H1 (cell line): ENCODE data around the gene SDHAF2. TPM values are rescaled to one million over a fixed set of nuclear protein-coding genes. Genes with fewer than 3 reads are reported as not detected.

Source experiments
- CTCF ChIA-PET: fragments of 300-600 bp; sonication (Branson Sonifier 250); formaldehyde crosslinking; loops from one replicate; lab custom pipeline; 2021; ENCODE audit not compliant: partially characterized antibody; lab: Charles Lee
- POLR2A ChIA-PET: fragments of 300-600 bp; sonication (Branson Sonifier 250); formaldehyde crosslinking; loops from one replicate; lab custom pipeline; 2021; ENCODE audit warnings: inconsistent platforms; ENCODE audit not compliant: partially characterized antibody; lab: Charles Lee
- DNase-seq, 2 experiments: peaks; one replicate each; pipeline versions ENCODE4 v3.0.0 to v3.0.0-alpha.2; 2010 to 2022; ENCODE audit warnings: low spot score in 2 of 2, low read depth in 1 of 2, mixed read lengths in 1 of 2
- FAIRE-seq: peaks from 2 replicates; lab custom pipeline; 2011; peaks lifted over from hg19 to GRCh38; lab: Jason Lieb, UNC
- H2AFZ ChIP-seq: 2 replicates; pipeline ENCODE4 v1.8.1; 2012; ENCODE audit warnings: low read length, inconsistent platforms
- H2AK5ac ChIP-seq: 2 replicates; pipeline ENCODE4 v1.6.1; 2013; ENCODE audit warnings: low read depth, low read length
- H2BK120ac ChIP-seq: replicated peaks from 2 replicates; pipeline ENCODE3; 2013; ENCODE audit warnings: low read depth, low read length, inconsistent platforms
- H2BK12ac ChIP-seq: 2 replicates; pipeline ENCODE4 v1.6.1; 2013; ENCODE audit warnings: low read depth, low read length
- H2BK15ac ChIP-seq: 2 replicates; pipeline ENCODE4 v1.6.1; 2013; ENCODE audit warnings: low read length
- H2BK20ac ChIP-seq: 2 replicates; pipeline ENCODE4 v1.6.1; 2013; ENCODE audit warnings: low read length
- H2BK5ac ChIP-seq: 2 replicates; pipeline ENCODE4 v1.6.1; 2013; ENCODE audit warnings: low read depth, low read length
- H3K14ac ChIP-seq: 2 replicates; pipeline ENCODE4 v1.6.1; 2013; ENCODE audit warnings: inconsistent platforms; ENCODE audit not compliant: insufficient read length
- H3K18ac ChIP-seq: 2 replicates; pipeline ENCODE4 v1.6.1; 2013; ENCODE audit warnings: low read length; ENCODE audit errors: extremely low read depth
- H3K23ac ChIP-seq: 2 replicates; pipeline ENCODE4 v1.6.1; 2013; ENCODE audit warnings: inconsistent platforms; ENCODE audit not compliant: insufficient read length
- H3K23me2 ChIP-seq: 2 replicates; pipeline ENCODE4 v1.6.1; 2013; ENCODE audit warnings: low read depth, low read length
- H3K27ac ChIP-seq: 2 replicates; pipeline ENCODE4 v1.6.1; 2011; ENCODE audit warnings: low read depth, low read length, inconsistent platforms
- H3K27me3 ChIP-seq, 4 experiments: replicated peaks in 1 of 4; 1 replicate in 1 of 4; 2 replicates in 3 of 4; pipeline versions ENCODE4 v1.6.1 to v1.8.1; 2011 to 2013; ENCODE audit warnings: low read length in 3 of 4, mild to moderate bottlenecking in 3 of 4, inconsistent platforms in 2 of 4, mixed read lengths in 2 of 4, moderate library complexity in 1 of 4; ENCODE audit not compliant: control insufficient read depth in 3 of 4, insufficient read depth in 3 of 4; ENCODE audit errors: extremely low read depth in 1 of 4
- H3K36me3 ChIP-seq, 4 experiments: 2 replicates each; pipeline versions ENCODE4 v1.6.1 to v1.8.1; 2011 to 2013; ENCODE audit warnings: mild to moderate bottlenecking in 4 of 4, low read length in 3 of 4, moderate library complexity in 2 of 4, control low read depth in 1 of 4, inconsistent platforms in 1 of 4; ENCODE audit not compliant: insufficient read depth in 4 of 4, control insufficient read depth in 2 of 4
- H3K4ac ChIP-seq: replicated peaks from 2 replicates; pipeline ENCODE3; 2013; ENCODE audit warnings: low read length, low read depth, mixed read lengths, inconsistent platforms; ENCODE audit not compliant: insufficient read length
- H3K4me1 ChIP-seq, 4 experiments: replicated peaks in 1 of 4; 1 replicate in 1 of 4; 2 replicates in 3 of 4; pipeline versions ENCODE4 v1.6.1 to v1.8.1; 2011 to 2013; ENCODE audit warnings: low read length in 3 of 4, inconsistent platforms in 2 of 4, mixed read lengths in 1 of 4; ENCODE audit not compliant: insufficient read depth in 4 of 4, control insufficient read depth in 3 of 4
- H3K4me2 ChIP-seq, 2 experiments: 2 replicates each; pipeline versions ENCODE4 v1.6.1 to v1.8.1; 2011 to 2013; ENCODE audit warnings: low read depth in 2 of 2, low read length in 2 of 2, control low read depth in 1 of 2, inconsistent platforms in 1 of 2, mild to moderate bottlenecking in 1 of 2; ENCODE audit not compliant: insufficient read depth in 1 of 2
- H3K4me3 ChIP-seq, 4 experiments: fragments of 200-600, 300-600 bp in 1 of 4; sonication (generic), shearing (Covaris generic), sonication (Bioruptor Twin) in 1 of 4; 2 replicates each; pipeline versions ENCODE4 v1.5.1 to v1.8.1; 2011 to 2016; ENCODE audit warnings: low read length in 4 of 4, low read depth in 3 of 4, control low read depth in 2 of 4, inconsistent platforms in 2 of 4, mild to moderate bottlenecking in 2 of 4, mixed read lengths in 1 of 4, moderate library complexity in 1 of 4; ENCODE audit not compliant: insufficient read depth in 2 of 4; ENCODE audit errors: extremely low read depth in 1 of 4
- H3K56ac ChIP-seq: replicated peaks from 2 replicates; pipeline ENCODE3; 2013; ENCODE audit warnings: low read depth, mild to moderate bottlenecking, mixed read lengths, low read length, inconsistent platforms; ENCODE audit not compliant: insufficient read length
- H3K79me1 ChIP-seq: 2 replicates; pipeline ENCODE4 v1.6.1; 2013; ENCODE audit warnings: low read depth, low read length, control low read depth
- H3K79me2 ChIP-seq, 2 experiments: 2 replicates each; pipeline versions ENCODE4 v1.6.1 to v1.8.1; 2012 to 2013; ENCODE audit warnings: low read length in 2 of 2, mild to moderate bottlenecking in 2 of 2, inconsistent platforms in 1 of 2; ENCODE audit not compliant: insufficient read depth in 2 of 2, control insufficient read depth in 1 of 2
- H3K9ac ChIP-seq, 4 experiments: replicated peaks in 1 of 4; 1 replicate in 1 of 4; 2 replicates in 3 of 4; pipeline versions ENCODE4 v1.6.1 to v1.8.1; 2011 to 2013; ENCODE audit warnings: low read depth in 3 of 4, low read length in 3 of 4, control low read depth in 2 of 4, mild to moderate bottlenecking in 2 of 4, moderate library complexity in 2 of 4, inconsistent platforms in 1 of 4; ENCODE audit errors: extremely low read depth in 1 of 4
- H3K9me3 ChIP-seq, 2 experiments: 2 replicates each; pipeline versions ENCODE4 v1.6.1 to v1.8.1; 2012 to 2013; ENCODE audit warnings: mild to moderate bottlenecking in 2 of 2, moderate library complexity in 2 of 2, control low read depth in 1 of 2, inconsistent platforms in 1 of 2, low read depth in 1 of 2, low read length in 1 of 2, mixed read lengths in 1 of 2; ENCODE audit not compliant: insufficient read depth in 2 of 2
- H4K20me1 ChIP-seq, 2 experiments: replicated peaks in 1 of 2; 2 replicates each; pipeline versions ENCODE3 to v1.8.1; 2011 to 2013; ENCODE audit warnings: inconsistent platforms in 2 of 2, low read length in 2 of 2, mild to moderate bottlenecking in 1 of 2; ENCODE audit not compliant: insufficient read depth in 2 of 2, control insufficient read depth in 1 of 2
- H4K5ac ChIP-seq: 2 replicates; pipeline ENCODE4 v1.6.1; 2013; ENCODE audit warnings: low read length, low read depth, mixed read lengths, inconsistent platforms; ENCODE audit not compliant: insufficient read length
- H4K8ac ChIP-seq: 2 replicates; pipeline ENCODE4 v1.8.0; 2013; ENCODE audit warnings: mild to moderate bottlenecking, moderate library complexity, low read length, inconsistent platforms; ENCODE audit not compliant: insufficient read depth; ENCODE audit errors: extremely low read depth
- H4K91ac ChIP-seq: replicated peaks from 2 replicates; pipeline ENCODE3; 2013; ENCODE audit warnings: low read length, mixed read lengths, inconsistent platforms; ENCODE audit not compliant: insufficient read length
- MAFK ChIP-seq: IDR thresholded peaks from 2 replicates; pipeline ENCODE4 v1.6.1; 2012; ENCODE audit warnings: low read depth, mild to moderate bottlenecking, improper control_type of control experiment, low read length
- SIX5 ChIP-seq: IDR thresholded peaks from 2 replicates; pipeline ENCODE4 v1.6.1; 2011; ENCODE audit warnings: mild to moderate bottlenecking, low read depth, low read length
- WGBS, 2 experiments: shearing (Covaris generic) in 1 of 2; methylation state at CpG; one replicate each; pipeline versions ENCODE4 v1.1.6 to v1.1.7; 2013 to 2015; ENCODE audit warnings: low lambda C conversion rate in 2 of 2, mixed read lengths in 2 of 2, inconsistent platforms in 1 of 2, low coverage in 1 of 2, missing lambda C conversion rate in 1 of 2; ENCODE audit not compliant: insufficient replicate concordance in 2 of 2, insufficient coverage in 1 of 2, insufficient read length in 1 of 2; ENCODE audit errors: extremely low coverage in 1 of 2, missing lambda C conversion rate in 1 of 2; 5-methylcytosine and 5-hydroxymethylcytosine counted together
- polyA plus RNA-seq, 7 experiments: library from polyadenylated mRNA; depleted of rRNA in 3 of 7; stranded (reverse) in 5 of 7; unstranded in 2 of 7; fragments of >200 nt in 5 of 7; fragments of 200-250 nt in 2 of 7; gene quantifications; 1 replicate in 5 of 7; 2 replicates in 1 of 7; 4 replicates in 1 of 7; pipeline versions ENCODE4 v1.2.1 to v1.2.3, GENCODE V29; 2011 to 2013; ENCODE audit warnings: missing spikeins in 2 of 7, mixed read lengths in 2 of 7
- total RNA-seq: library from RNA; stranded (reverse); fragmentation: NEBNext Ultra II Directional; extraction: Animal tissue kit (Norgen Biotek cat#: 25700); gene quantifications from 2 replicates; pipeline ENCODE4 v1.2.1, GENCODE V29; 2021

SDHAF2 gene
- total and polyA plus RNA-seq, 2 of the 8 experiments (the other 6 are each of a cell fraction or from before 2014, with no cell fraction given) = 41.0 to 114 TPM

GRCh38 chr11:61422226-61422625 is 7.7 kb upstream of the SDHAF2 start:
- no peak overlapping the region for H2BK12ac ChIP-seq
- H3K4me1 ChIP-seq = no peaks in the 10 kb centered on the region
- H3K23ac ChIP-seq = no peak overlapping the region
- H3K79me1 ChIP-seq = peaks cover 12% of the 10 kb centered on the region
- H2BK5ac ChIP-seq = no peak overlapping the region
- H3K14ac ChIP-seq = no peak overlapping the region
- no peak overlapping the region for H3K9ac ChIP-seq
- no peak overlapping the region for H2AFZ ChIP-seq
- peaks cover 8 to 16% of the 10 kb centered on the region in 2 experiments for H4K20me1 ChIP-seq
- H3K4me2 ChIP-seq = no peak overlapping the region
- H4K91ac ChIP-seq = no peak overlapping the region
- no peak overlapping the region for H2BK20ac ChIP-seq
- H3K27ac ChIP-seq = no peak overlapping the region
- no peak for DNase-seq
- H3K4ac ChIP-seq = no peak overlapping the region
- H3K18ac ChIP-seq = no peak overlapping the region
- H3K27me3 ChIP-seq = no peaks in the 10 kb centered on the region
- H4K8ac ChIP-seq = no peak overlapping the region
- H3K36me3 ChIP-seq = peaks cover 47 to 90% (median 75%) of the 10 kb centered on the region in 4 experiments
- H3K79me2 ChIP-seq = peaks cover 4 to 69% of the 10 kb centered on the region in 2 experiments; a peak in 3 of 4 replicates
- no peak overlapping the region for H3K56ac ChIP-seq
- WGBS, 2 experiments = 92% methylated on average over 3 of the region's 3 CpGs; no CpG with 5 or more reads in 1 of the 2 experiments
- no peak overlapping the region for H2BK15ac ChIP-seq
- CTCF ChIA-PET = interaction anchor here (0.7 to 1.4 kb wide), 3 partner anchors 37 to 205 kb away, joined by 3 to 5 read pairs (median 3); no protein-coding TSS in a partner anchor
- H3K23me2 ChIP-seq = no peaks in the 10 kb centered on the region
- FAIRE-seq = no peak
- H3K9me3 ChIP-seq = no peaks in the 10 kb centered on the region
- no peak overlapping the region for H2AK5ac ChIP-seq
- POLR2A ChIA-PET = interaction anchor here (0.6 to 5.3 kb wide), 6 partner anchors 9 to 143 kb away, joined by 3 to 27 read pairs (median 4); no protein-coding TSS in a partner anchor
- H3K4me3 ChIP-seq = no peak overlapping the region
- no peak overlapping the region for H4K5ac ChIP-seq
- TF ChIP-seq SIX5 = no peak
- TF ChIP-seq MAFK = no peak
- TF ChIP-seq, all 59 proteins: peak for 0
- H2BK120ac ChIP-seq = no peak overlapping the region
